HepG2 (cell line): ENCODE data around the gene PLIN4. TPM values are rescaled to one million over a fixed set of nuclear protein-coding genes. Genes with fewer than 3 reads are reported as not detected.

Source experiments
- ESRRA ChIP-seq: sonication (generic); formaldehyde crosslinking; IDR thresholded peaks from 2 replicates; pipeline ENCODE4 v1.5.1; 2020; ENCODE audit warnings: mild to moderate bottlenecking, low read depth, missing genetic modification reagents
- KLF16 ChIP-seq, 2 experiments: sonication (generic) in 1 of 2; formaldehyde crosslinking in 1 of 2; IDR thresholded peaks; 2 replicates each; pipeline versions ENCODE4 v1.6.1 to v1.8.0; 2016 to 2023; ENCODE audit warnings: missing genetic modification reagents in 2 of 2, missing compliant biosample characterization in 1 of 2
- NR3C1 ChIP-seq: sonication (generic); formaldehyde crosslinking; IDR thresholded peaks from 2 replicates; pipeline ENCODE4 v1.4.0; 2020; ENCODE audit warnings: missing genetic modification reagents
- SOX5 ChIP-seq: IDR thresholded peaks from 2 replicates; pipeline ENCODE4 v1.6.1; 2016; ENCODE audit warnings: borderline replicate concordance
- ZBTB39 ChIP-seq: sonication (generic); formaldehyde crosslinking; IDR thresholded peaks from 2 replicates; pipeline ENCODE4 v1.5.0; 2020; ENCODE audit warnings: missing genetic modification reagents
- ZBTB7B ChIP-seq: sonication (generic); formaldehyde crosslinking; IDR thresholded peaks from 2 replicates; pipeline ENCODE4 v1.4.0; 2020; ENCODE audit warnings: missing genetic modification reagents
- ZFP90 ChIP-seq: sonication (generic); formaldehyde crosslinking; IDR thresholded peaks from 2 replicates; pipeline ENCODE4 v1.8.0; 2022; ENCODE audit warnings: missing genetic modification reagents, mild to moderate bottlenecking, inconsistent platforms, borderline replicate concordance
- ZKSCAN5 ChIP-seq: sonication (generic); formaldehyde crosslinking; IDR thresholded peaks from 2 replicates; pipeline ENCODE4 v1.5.1; 2020; ENCODE audit warnings: mild to moderate bottlenecking, missing genetic modification reagents
- ZNF256 ChIP-seq: sonication (generic); formaldehyde crosslinking; conservative IDR thresholded peaks from 2 replicates; pipeline ENCODE4 v1.4.0; 2020; ENCODE audit warnings: missing genetic modification reagents
- ZNF329 ChIP-seq: sonication (generic); formaldehyde crosslinking; IDR thresholded peaks from 2 replicates; pipeline ENCODE4 v1.9.0; 2021; ENCODE audit warnings: low read depth, mild to moderate bottlenecking, missing genetic modification reagents
- ZNF451 ChIP-seq: sonication (generic); formaldehyde crosslinking; IDR thresholded peaks from 2 replicates; pipeline ENCODE4 v1.5.0; 2020; ENCODE audit warnings: mild to moderate bottlenecking, missing genetic modification reagents
- ZNF547 ChIP-seq: sonication (generic); formaldehyde crosslinking; IDR thresholded peaks from 2 replicates; pipeline ENCODE4 v1.5.1; 2020; ENCODE audit warnings: mild to moderate bottlenecking, missing genetic modification reagents
- ZNF660 ChIP-seq: sonication (generic); formaldehyde crosslinking; IDR thresholded peaks from 2 replicates; pipeline ENCODE4 v1.5.1; 2020; ENCODE audit warnings: mild to moderate bottlenecking, low read depth, missing genetic modification reagents, borderline replicate concordance
- ZUFSP ChIP-seq: sonication (generic); formaldehyde crosslinking; IDR thresholded peaks from 2 replicates; pipeline ENCODE4 v1.9.0; 2021; ENCODE audit warnings: missing genetic modification reagents, mild to moderate bottlenecking, borderline replicate concordance
- polyA plus RNA-seq, 8 experiments: library from polyadenylated mRNA; depleted of rRNA in 3 of 8; stranded (reverse) in 7 of 8; unstranded in 1 of 8; fragments of >200 nt; fragmentation: Illumina TruSeq in 4 of 8; extraction: Trizol in 4 of 8; gene quantifications; 2 replicates each; pipeline versions ENCODE4 v1.2.1 to v1.2.3, GENCODE V29; 2011 to 2016; ENCODE audit warnings: low read depth in 4 of 8, missing spikeins in 1 of 8, mixed read lengths in 1 of 8; ENCODE audit not compliant: insufficient read depth in 1 of 8
- total RNA-seq, 5 experiments: library from RNA; depleted of rRNA; stranded (reverse); fragments of >200 nt; fragmentation: Illumina TruSeq; extraction: Trizol; gene quantifications; 2 replicates each; pipeline ENCODE4 v1.2.3, GENCODE V29; 2016; ENCODE audit warnings: low read depth in 1 of 5
- TF ChIP-seq, protein P1 (sequence below): sonication (generic); formaldehyde crosslinking; conservative IDR thresholded peaks from 2 replicates; pipeline ENCODE4 v1.4.0; 2020; ENCODE audit warnings: missing genetic modification reagents
- TF ChIP-seq, protein P2 (sequence below): IDR thresholded peaks from 2 replicates; pipeline ENCODE4 v1.6.1; 2016; ENCODE audit warnings: mild to moderate bottlenecking, missing biosample characterization, missing genetic modification reagents
- TF ChIP-seq, protein P3 (sequence below): sonication (generic); formaldehyde crosslinking; IDR thresholded peaks from 2 replicates; pipeline ENCODE4 v1.5.1; 2020; ENCODE audit warnings: mild to moderate bottlenecking, moderate library complexity, missing genetic modification reagents
- TF ChIP-seq, protein P4 (sequence below), 2 experiments: sonication (generic) in 1 of 2; formaldehyde crosslinking in 1 of 2; IDR thresholded peaks; 2 replicates each; pipeline versions ENCODE4 v1.5.1 to v1.6.1; 2011 to 2020; ENCODE audit warnings: borderline replicate concordance in 1 of 2, low read depth in 1 of 2, low read length in 1 of 2, mild to moderate bottlenecking in 1 of 2, missing genetic modification reagents in 1 of 2, moderate library complexity in 1 of 2

PLIN4 gene
- total and polyA plus RNA-seq, 2 of the 13 experiments (the other 11 are each of a cell fraction or from before 2014, with no cell fraction given) = 1.1 to 1.3 TPM

GRCh38 chr19:4531562-4532165 lies 13.4 kb upstream of the PLIN4 start (continued):
- TF ChIP-seq KLF16 (CRISPR knock-in tag; IDR thresholded peaks at IDR 0.05) = peak in 1 of 2 experiments; percentile 74; a peak in 2 of 4 replicates
- TF ChIP-seq, protein P1, sequence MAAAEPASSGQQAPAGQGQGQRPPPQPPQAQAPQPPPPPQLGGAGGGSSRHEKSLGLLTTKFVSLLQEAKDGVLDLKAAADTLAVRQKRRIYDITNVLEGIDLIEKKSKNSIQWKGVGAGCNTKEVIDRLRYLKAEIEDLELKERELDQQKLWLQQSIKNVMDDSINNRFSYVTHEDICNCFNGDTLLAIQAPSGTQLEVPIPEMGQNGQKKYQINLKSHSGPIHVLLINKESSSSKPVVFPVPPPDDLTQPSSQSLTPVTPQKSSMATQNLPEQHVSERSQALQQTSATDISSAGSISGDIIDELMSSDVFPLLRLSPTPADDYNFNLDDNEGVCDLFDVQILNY (CRISPR knock-in tag) = no peak
- TF ChIP-seq ZNF451 (CRISPR knock-in tag) = peak; percentile 77; the same call in 1 of the 2 replicates
- TF ChIP-seq, protein P2, sequence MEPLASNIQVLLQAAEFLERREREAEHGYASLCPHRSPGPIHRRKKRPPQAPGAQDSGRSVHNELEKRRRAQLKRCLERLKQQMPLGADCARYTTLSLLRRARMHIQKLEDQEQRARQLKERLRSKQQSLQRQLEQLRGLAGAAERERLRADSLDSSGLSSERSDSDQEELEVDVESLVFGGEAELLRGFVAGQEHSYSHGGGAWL (CRISPR knock-in tag) = peak; percentile 91
- TF ChIP-seq, protein P3, sequence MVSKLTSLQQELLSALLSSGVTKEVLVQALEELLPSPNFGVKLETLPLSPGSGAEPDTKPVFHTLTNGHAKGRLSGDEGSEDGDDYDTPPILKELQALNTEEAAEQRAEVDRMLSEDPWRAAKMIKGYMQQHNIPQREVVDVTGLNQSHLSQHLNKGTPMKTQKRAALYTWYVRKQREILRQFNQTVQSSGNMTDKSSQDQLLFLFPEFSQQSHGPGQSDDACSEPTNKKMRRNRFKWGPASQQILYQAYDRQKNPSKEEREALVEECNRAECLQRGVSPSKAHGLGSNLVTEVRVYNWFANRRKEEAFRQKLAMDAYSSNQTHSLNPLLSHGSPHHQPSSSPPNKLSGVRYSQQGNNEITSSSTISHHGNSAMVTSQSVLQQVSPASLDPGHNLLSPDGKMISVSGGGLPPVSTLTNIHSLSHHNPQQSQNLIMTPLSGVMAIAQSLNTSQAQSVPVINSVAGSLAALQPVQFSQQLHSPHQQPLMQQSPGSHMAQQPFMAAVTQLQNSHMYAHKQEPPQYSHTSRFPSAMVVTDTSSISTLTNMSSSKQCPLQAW (CRISPR knock-in tag) = peak; percentile 47; the same call in 1 of the 2 replicates
- TF ChIP-seq ZNF256 = no peak
- TF ChIP-seq ZNF329 (CRISPR knock-in tag) = peak; percentile 38; the same call in 1 of the 2 replicates
- TF ChIP-seq ZBTB39 (CRISPR knock-in tag) = no peak
- TF ChIP-seq ZKSCAN5 = no peak
- TF ChIP-seq ESRRA (CRISPR knock-in tag) = no peak
- no peak for TF ChIP-seq NR3C1 (CRISPR knock-in tag)
- peak; percentile 65; the same call in 1 of the 2 replicates for TF ChIP-seq ZBTB7B
- peak; percentile 79; the same call in 1 of the 2 replicates for TF ChIP-seq ZNF547 (CRISPR knock-in tag)
- no peak for TF ChIP-seq ZNF660 (CRISPR knock-in tag)
- TF ChIP-seq, protein P4, sequence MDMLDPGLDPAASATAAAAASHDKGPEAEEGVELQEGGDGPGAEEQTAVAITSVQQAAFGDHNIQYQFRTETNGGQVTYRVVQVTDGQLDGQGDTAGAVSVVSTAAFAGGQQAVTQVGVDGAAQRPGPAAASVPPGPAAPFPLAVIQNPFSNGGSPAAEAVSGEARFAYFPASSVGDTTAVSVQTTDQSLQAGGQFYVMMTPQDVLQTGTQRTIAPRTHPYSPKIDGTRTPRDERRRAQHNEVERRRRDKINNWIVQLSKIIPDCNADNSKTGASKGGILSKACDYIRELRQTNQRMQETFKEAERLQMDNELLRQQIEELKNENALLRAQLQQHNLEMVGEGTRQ (IDR thresholded peaks at IDR 0.05; ENCODE audit: low read depth, low read length) = no peak
- TF ChIP-seq, protein P4 (CRISPR knock-in tag; IDR thresholded peaks at IDR 0.05; ENCODE audit: borderline replicate concordance) = no peak
- peak; percentile 69; the same call in 1 of the 2 replicates for TF ChIP-seq ZFP90 (CRISPR knock-in tag)
- no peak for TF ChIP-seq ZUFSP (CRISPR knock-in tag)
- TF ChIP-seq SOX5 = peak; percentile 54
